ENCODE data around the gene EXOC2.
"Not testable (repeated sequence)": the region's sequence is repeated elsewhere in the genome, so short reads cannot be mapped to it uniquely, and the experiment has no call there.

Gene EXOC2

DNA sequence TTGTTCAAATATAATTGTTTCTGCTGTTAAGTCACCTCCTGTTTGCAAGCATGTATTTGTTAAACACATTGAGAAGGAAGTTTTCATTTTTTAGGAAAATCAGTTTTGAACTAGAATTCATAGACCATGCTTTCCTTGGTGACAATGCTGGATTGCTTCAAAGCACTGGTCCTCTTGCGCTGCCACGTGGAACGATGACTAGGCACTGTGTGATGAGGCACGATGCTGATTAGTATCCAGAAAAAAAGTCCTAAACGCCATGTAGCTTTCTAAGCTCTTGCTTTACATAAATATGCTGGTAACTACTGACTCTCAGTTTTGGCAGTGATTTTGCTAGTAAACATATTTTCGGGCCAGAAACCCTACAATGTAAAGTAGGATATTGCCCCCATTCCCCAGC lies 11.1 kb upstream of the EXOC2 start:
- H3K9me3 Mint-ChIP-seq = no peaks in the 10 kb centered on the region
- peaks cover 6% of the 10 kb centered on the region for H3K4me1 Mint-ChIP-seq (ENCODE audit: low read depth)
- intact Hi-C loops (cut with micrococcal nuclease) = no loop called here
- no peak overlapping the region for H3K27ac Mint-ChIP-seq
- H3K4me3 Mint-ChIP-seq = no peak overlapping the region
- peaks cover 25% of the 10 kb centered on the region for H3K27me3 Mint-ChIP-seq
- no peaks in the 10 kb centered on the region for H3K36me3 Mint-ChIP-seq (ENCODE audit: low read depth)

DNA sequence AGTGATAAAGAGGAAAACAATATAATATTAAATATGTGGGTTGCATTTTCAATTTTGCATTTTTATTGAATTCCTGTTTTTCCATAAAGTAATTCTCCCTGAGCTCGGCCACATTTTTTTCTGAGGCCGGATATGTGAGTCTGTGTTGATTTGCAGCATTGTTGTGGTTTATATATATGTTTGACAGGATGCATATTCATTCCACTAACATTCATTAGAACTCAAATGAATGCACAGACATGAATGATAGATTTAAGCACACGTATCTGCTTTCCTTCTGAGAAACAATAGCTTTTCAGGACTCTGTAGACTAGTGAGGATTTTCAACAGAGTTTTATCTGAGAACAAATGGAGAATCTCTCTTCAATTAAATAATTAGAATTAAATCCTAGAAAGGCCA lies 10.6 kb upstream of the EXOC2 start:
- Mint-ChIP-seq H3K4me1 (ENCODE audit: low read depth) (peaks cover 6% of the 10 kb centered on the region), H3K27me3 (peaks cover 27% of the 10 kb centered on the region), H3K36me3 (ENCODE audit: low read depth) (no peaks in the 10 kb centered on the region), H3K27ac (no peak overlapping the region), H3K4me3 (no peak overlapping the region), H3K9me3 (no peaks in the 10 kb centered on the region)
- intact Hi-C loops (cut with micrococcal nuclease) = no loop called here

GRCh38 chr6:701700-702479 lies 9.0 kb upstream of the EXOC2 start:
- Mint-ChIP-seq H3K4me3 (no peak overlapping the region), H3K36me3 (ENCODE audit: low read depth) (no peaks in the 10 kb centered on the region), H3K9me3 (no peaks in the 10 kb centered on the region), H3K27ac (no peak overlapping the region), H3K4me1 (ENCODE audit: low read depth) (peaks cover 6% of the 10 kb centered on the region), H3K27me3 (peaks cover 28% of the 10 kb centered on the region)
- intact Hi-C loops (cut with micrococcal nuclease) = no loop called here

DNA sequence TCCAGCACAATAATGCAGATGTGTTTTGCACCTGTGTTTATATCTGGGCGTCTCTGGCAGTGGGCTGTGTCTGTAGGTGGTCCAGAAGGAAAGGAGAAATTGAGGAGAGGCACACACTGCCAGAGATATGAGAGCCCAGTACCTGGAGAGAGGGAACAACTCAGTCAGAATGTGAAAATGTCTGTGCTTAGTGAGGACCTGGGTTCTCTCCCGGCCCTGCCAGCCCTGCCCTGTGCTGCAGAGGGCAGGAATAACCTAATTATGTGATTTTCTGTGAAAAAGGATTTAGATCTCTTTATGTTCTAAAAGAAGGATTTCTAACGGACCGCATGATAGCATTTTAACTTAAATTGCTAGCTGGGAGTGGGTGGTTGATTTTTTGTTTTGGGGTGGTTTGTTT lies 8.3 kb upstream of the EXOC2 start:
- no peaks in the 10 kb centered on the region for H3K9me3 Mint-ChIP-seq
- peaks cover 27% of the 10 kb centered on the region for H3K27me3 Mint-ChIP-seq
- peaks cover 6% of the 10 kb centered on the region for H3K4me1 Mint-ChIP-seq (ENCODE audit: low read depth)
- no peak overlapping the region for H3K4me3 Mint-ChIP-seq
- no peaks in the 10 kb centered on the region for H3K36me3 Mint-ChIP-seq (ENCODE audit: low read depth)
- no peak overlapping the region for H3K27ac Mint-ChIP-seq
- intact Hi-C loops (cut with micrococcal nuclease) = no loop called here

- Mint-ChIP-seq H3K27me3 (peaks cover 26% of the 10 kb centered on the region), H3K36me3 (ENCODE audit: low read depth) (no peaks in the 10 kb centered on the region), H3K27ac (no peak overlapping the region), H3K9me3 (no peaks in the 10 kb centered on the region), H3K4me3 (no peak overlapping the region), H3K4me1 (ENCODE audit: low read depth) (peaks cover 6% of the 10 kb centered on the region)
- intact Hi-C loops (cut with micrococcal nuclease) = no loop called here
Observed at GRCh38 chr6:700490-700889, 7.6 kb upstream of the EXOC2 start.

DNA sequence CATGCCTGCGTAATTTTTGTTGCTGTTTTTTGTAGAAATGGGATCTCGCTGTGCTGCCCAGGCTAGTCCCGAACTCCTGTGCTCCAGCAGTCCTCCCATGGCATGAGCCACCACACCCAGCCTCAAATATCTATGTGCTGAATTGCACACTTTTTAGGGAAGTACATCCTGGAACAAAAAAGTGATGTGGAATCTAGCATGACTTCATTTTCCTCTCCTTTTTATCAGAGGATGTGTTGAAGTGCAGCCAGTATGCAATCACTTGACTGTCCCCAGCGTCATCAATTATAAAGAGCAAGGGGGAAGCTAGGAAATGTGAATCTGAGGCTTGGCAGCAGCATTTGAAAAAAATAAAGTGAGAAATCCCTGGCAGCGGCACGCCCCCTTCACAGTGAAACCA lies 6.4 kb upstream of the EXOC2 start:
- peaks cover 6% of the 10 kb centered on the region for H3K4me1 Mint-ChIP-seq (ENCODE audit: low read depth)

DNA sequence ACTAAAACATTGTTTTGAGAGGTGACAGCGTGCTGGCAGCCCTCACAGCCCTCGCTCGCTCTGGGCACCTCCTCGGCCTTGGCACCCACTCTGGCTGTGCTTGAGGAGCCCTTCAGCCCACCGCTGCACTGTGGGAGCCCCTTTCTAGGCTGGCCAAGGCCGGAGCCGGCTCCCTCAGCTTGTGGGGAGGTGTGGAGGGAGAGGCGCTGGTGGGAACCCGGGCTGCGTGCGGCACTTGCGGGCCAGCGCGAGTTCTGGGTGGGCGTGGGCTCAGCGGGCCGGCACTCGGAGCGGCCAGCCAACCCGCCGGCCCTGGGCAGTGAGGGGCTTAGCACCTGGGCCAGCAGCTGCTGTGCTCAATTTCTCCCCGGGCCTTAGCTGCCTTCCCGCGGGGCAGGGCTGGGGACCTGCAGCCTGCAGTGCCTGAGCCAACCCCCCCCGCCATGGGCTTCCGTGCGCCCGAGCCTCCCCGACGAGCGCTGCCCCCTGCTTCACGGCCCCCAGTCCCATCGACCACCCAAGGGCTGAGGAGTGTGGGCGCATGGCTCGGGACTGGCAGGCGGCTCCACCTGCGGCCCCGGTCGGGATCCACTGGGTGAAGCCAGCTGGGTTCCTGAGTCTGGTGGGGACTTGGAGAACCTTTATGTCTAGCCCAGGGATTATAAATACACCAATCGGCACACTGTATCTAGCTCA lies 1.6 kb upstream of the EXOC2 start:
- H3K4me3 Mint-ChIP-seq; intact Hi-C loops (cut with micrococcal nuclease); H3K27ac Mint-ChIP-seq; H3K9me3 Mint-ChIP-seq: not testable (repeated sequence)
- H3K4me1 Mint-ChIP-seq (ENCODE audit: low read depth) = peaks cover 42% of the 10 kb centered on the region
- H3K27me3 Mint-ChIP-seq = peaks cover 11% of the 10 kb centered on the region
- H3K36me3 Mint-ChIP-seq (ENCODE audit: low read depth) = peaks cover 12% of the 10 kb centered on the region

More for the DNA sequence above, 6.4 kb upstream of the EXOC2 start:
- intact Hi-C loops (cut with micrococcal nuclease) = no loop called here
- Mint-ChIP-seq H3K36me3 (ENCODE audit: low read depth) (no peaks in the 10 kb centered on the region), H3K9me3 (no peaks in the 10 kb centered on the region), H3K4me3 (no peak overlapping the region), H3K27me3 (peaks cover 26% of the 10 kb centered on the region), H3K27ac (no peak overlapping the region)

DNA sequence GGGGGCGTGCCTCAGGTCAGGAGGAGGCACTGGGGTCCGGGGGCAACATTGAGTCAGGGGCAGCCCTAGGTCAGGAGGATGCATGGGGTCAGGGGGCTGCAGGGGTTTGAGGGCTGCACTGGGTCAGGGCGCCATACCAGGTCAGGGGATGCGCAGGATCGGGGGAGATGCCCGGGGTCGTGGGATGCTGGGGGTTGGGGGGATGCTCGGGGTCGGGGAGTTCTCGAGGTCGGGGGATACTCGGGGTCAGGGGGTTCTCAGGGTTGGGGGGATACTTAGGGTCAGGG lies 727 bp upstream of the EXOC2 start:
- H3K4me3 Mint-ChIP-seq = peak overlapping the region; percentile 49
- no peaks in the 10 kb centered on the region for H3K9me3 Mint-ChIP-seq
- peaks cover 12% of the 10 kb centered on the region for H3K36me3 Mint-ChIP-seq (ENCODE audit: low read depth)
- H3K27ac Mint-ChIP-seq = peak overlapping the region; percentile 76
- peaks cover 37% of the 10 kb centered on the region for H3K4me1 Mint-ChIP-seq (ENCODE audit: low read depth)
- intact Hi-C loops (cut with micrococcal nuclease) = no loop called here
- peaks cover 11% of the 10 kb centered on the region for H3K27me3 Mint-ChIP-seq

GRCh38 chr6:692356-692851 lies 535 bp downstream of the EXOC2 start:
- peaks cover 12% of the 10 kb centered on the region for H3K36me3 Mint-ChIP-seq (ENCODE audit: low read depth)
- H3K9me3 Mint-ChIP-seq = no peaks in the 10 kb centered on the region
- H3K4me1 Mint-ChIP-seq (ENCODE audit: low read depth) = peaks cover 37% of the 10 kb centered on the region
- peak overlapping the region; percentile 97 for H3K4me3 Mint-ChIP-seq
- intact Hi-C loops (cut with micrococcal nuclease) = no loop called here
- peak overlapping the region; percentile 76 for H3K27ac Mint-ChIP-seq
- peaks cover 8% of the 10 kb centered on the region for H3K27me3 Mint-ChIP-seq

GRCh38 chr6:689223-689622 lies 3.7 kb downstream of the EXOC2 start:
- Mint-ChIP-seq H3K27me3 (peaks cover 2% of the 10 kb centered on the region), H3K27ac (no peak overlapping the region), H3K4me3 (no peak overlapping the region), H3K9me3 (no peaks in the 10 kb centered on the region), H3K4me1 (ENCODE audit: low read depth) (peaks cover 49% of the 10 kb centered on the region), H3K36me3 (ENCODE audit: low read depth) (peaks cover 22% of the 10 kb centered on the region)
- intact Hi-C loops (cut with micrococcal nuclease) = no loop called here

DNA sequence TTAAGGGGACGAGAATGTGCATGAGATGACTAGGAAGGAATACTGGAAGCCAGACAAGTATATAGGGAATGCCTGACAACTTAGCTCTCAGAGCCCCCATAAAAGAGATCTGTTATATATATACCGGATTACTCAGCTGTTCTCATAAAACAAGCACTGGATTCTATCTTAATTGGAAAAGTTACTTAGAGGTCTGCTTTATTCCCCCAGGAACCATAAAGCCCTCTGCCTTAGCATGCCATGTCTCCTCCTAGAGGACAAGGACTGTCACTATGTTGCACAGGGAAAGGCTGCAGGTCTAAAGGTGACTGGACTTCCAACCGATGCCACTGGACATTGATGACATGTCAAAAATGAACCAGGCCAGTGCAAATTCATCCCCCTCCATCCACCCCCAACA lies 6.4 kb downstream of the EXOC2 start:
- intact Hi-C loops (cut with micrococcal nuclease) = no loop called here
- H3K4me3 Mint-ChIP-seq = no peak overlapping the region
- no peaks in the 10 kb centered on the region for H3K27me3 Mint-ChIP-seq
- H3K9me3 Mint-ChIP-seq = no peaks in the 10 kb centered on the region
- no peak overlapping the region for H3K27ac Mint-ChIP-seq
- peaks cover 16% of the 10 kb centered on the region for H3K36me3 Mint-ChIP-seq (ENCODE audit: low read depth)
- H3K4me1 Mint-ChIP-seq (ENCODE audit: low read depth) = peaks cover 51% of the 10 kb centered on the region

DNA sequence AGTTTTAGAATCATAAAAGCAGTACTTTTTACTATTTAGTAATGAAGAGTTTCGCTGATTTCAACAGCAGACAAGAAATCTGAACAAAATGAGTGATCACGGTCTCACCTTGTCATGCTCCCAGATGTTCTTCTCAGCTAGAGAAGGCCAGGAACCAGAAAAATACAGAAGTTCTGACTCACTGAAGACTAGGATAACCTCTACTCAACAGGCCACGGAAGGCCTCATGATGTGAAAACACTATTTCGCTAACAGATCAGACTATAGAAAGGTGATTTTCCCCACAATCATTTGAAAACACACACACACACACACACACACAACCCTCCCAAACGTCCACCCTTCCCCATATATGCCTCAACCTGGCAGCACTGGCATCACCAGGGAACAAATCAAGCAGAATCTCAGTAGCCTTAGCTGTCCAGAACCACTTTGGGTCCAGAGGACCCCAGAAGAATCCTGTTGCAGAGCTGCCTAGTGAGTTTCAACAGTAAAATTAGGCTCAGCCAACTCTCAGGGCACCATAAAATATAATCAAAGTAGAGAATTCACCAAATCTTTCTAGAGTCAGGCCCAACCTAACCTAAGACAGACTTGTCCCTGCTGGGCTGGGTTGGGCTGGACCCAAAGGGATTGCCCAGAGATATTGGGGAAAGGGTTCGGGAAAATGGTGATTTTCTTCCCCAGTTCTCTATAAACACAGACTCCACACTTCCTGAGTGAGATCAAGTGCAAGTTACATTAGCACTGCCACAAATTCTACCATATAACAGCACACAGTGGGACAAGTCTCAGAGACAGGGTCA lies 7.9 kb downstream of the EXOC2 start:
- Mint-ChIP-seq H3K4me1 (ENCODE audit: low read depth) (peaks cover 38% of the 10 kb centered on the region), H3K27me3 (no peaks in the 10 kb centered on the region), H3K9me3 (no peaks in the 10 kb centered on the region), H3K27ac (peak overlapping the region; percentile 6), H3K36me3 (ENCODE audit: low read depth) (peaks cover 14% of the 10 kb centered on the region), H3K4me3 (no peak overlapping the region)
- intact Hi-C loops (cut with micrococcal nuclease) = no loop called here

DNA sequence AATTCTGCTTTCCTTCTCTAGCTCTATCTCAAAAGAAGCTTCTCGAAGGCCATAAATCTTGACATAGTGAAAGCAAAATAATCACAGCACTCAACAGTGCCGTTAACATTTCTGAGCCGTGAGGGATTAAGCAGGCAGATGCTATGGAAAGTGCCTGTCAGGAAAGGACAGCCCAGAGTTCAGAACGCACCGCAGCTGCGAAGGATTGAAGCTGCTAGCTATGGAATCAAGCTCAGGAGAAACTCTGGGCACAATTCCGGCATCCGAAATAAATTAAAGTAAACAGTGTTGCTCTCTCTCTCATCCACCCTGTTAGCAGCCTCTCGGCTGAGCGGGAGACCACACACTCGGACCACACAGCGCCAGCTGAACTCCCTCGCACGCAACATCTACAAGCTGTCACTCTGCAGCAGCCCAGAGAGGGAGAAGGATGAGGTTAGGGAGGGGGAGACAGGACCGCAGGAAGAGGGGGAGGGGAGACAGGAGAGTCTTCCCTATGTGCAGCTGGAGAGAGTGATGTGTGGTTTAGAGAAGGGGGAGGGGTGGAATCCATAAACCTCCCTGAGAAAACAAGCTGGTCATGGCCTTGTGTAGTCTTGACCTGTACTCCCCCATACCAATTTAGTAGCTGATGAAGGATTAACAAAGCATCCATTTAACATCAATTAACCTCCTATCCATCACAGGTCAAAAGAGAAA lies 9.0 kb downstream of the EXOC2 start:
- intact Hi-C loops (cut with micrococcal nuclease) = no loop called here
- Mint-ChIP-seq H3K4me1 (ENCODE audit: low read depth) (peaks cover 41% of the 10 kb centered on the region), H3K27me3 (no peaks in the 10 kb centered on the region), H3K36me3 (ENCODE audit: low read depth) (peaks cover 10% of the 10 kb centered on the region), H3K4me3 (no peak overlapping the region), H3K9me3 (no peaks in the 10 kb centered on the region), H3K27ac (no peak overlapping the region)
